Stimulated activated CD4-positive, alpha-beta T cell treated with anti-CD3 and anti-CD28 coated beads, Interleukin-15, amount 100 ng/mL, for 1 hour (primary cell): ENCODE results near the gene UBA3.

ENCODE experiments used
- DNase-seq, 2 donors: peaks; one replicate each; pipeline ENCODE4 v3.0.0-alpha.2; 2020; ENCODE audit warnings: low read depth in 1 of 2, low spot score in 1 of 2

The UBA3 gene

GRCh38 chr3:69099576-69099975 is 19.4 kb upstream of the UBA3 start:
- DNase-seq, result no peak

- DNase-seq, result no peak
These were observed 17.4 kb upstream of the UBA3 start for GRCh38 chr3:69097407-69098086.

GRCh38 chr3:69096299-69096698 is 16.1 kb upstream of the UBA3 start:
- DNase-seq, result no peak

GRCh38 chr3:69095636-69096035 is 15.5 kb upstream of the UBA3 start:
- DNase-seq, result no peak

GRCh38 chr3:69094467-69095205 is 14.5 kb upstream of the UBA3 start:
- no peak for DNase-seq

- no peak for DNase-seq
These were observed 11.9 kb upstream of the UBA3 start for GRCh38 chr3:69092030-69092516.

- DNase-seq, result no peak
These were observed 11.3 kb upstream of the UBA3 start for GRCh38 chr3:69091389-69092029.

GRCh38 chr3:69090021-69090420 is 9.9 kb upstream of the UBA3 start:
- no peak for DNase-seq

GRCh38 chr3:69088063-69088462 is 7.9 kb upstream of the UBA3 start:
- DNase-seq, result no peak

- no peak for DNase-seq
These were observed 7.0 kb upstream of the UBA3 start for GRCh38 chr3:69087030-69087791.

- DNase-seq, result peak in 1 of 2 donors; percentile 65
These were observed 5.9 kb upstream of the UBA3 start for GRCh38 chr3:69085833-69086722.

GRCh38 chr3:69085168-69085832 is 5.1 kb upstream of the UBA3 start:
- no peak for DNase-seq

- peak; percentile 75 to 76 for DNase-seq
These were observed 4.4 kb upstream of the UBA3 start, which contains the start of gene ARL6IP5 for GRCh38 chr3:69084326-69085167. Gene ARL6IP5 (plus strand): TSS chr3:69084937. CDS start chr3:69085048, 111 bp downstream.

GRCh38 chr3:69082805-69083204 is 2.6 kb upstream of the UBA3 start:
- DNase-seq, result peak in 1 of 2 donors; percentile 24

- DNase-seq, result no peak
These were observed 2.2 kb upstream of the UBA3 start for GRCh38 chr3:69082361-69082760.

GRCh38 chr3:69081583-69082262 is 1.6 kb upstream of the UBA3 start:
- DNase-seq, result no peak

GRCh38 chr3:69079269-69080159 is 651 bp downstream of the UBA3 start:
- DNase-seq, result no peak
